Chondrocyte (in vitro differentiated cells): ENCODE measurements around the gene SIN3B. TPM values are rescaled to one million over a fixed set of nuclear protein-coding genes. Genes with fewer than 3 reads are reported as not detected.

Experiments
- DNase-seq: peaks from one replicate; pipeline ENCODE4 v3.0.0; 2021; ENCODE audit warnings: mixed read lengths, low spot score
- H3K27ac Mint-ChIP-seq: one replicate; pipeline ENCODE4 v1.8.0; 2021; ENCODE audit warnings: mild to moderate bottlenecking, moderate library complexity, mixed read lengths; ENCODE audit not compliant: unreplicated experiment
- H3K27me3 Mint-ChIP-seq: 2 replicates; pipeline ENCODE4 v1.8.0; 2021; ENCODE audit warnings: low read depth, mixed read lengths
- H3K36me3 Mint-ChIP-seq: 2 replicates; pipeline ENCODE4 v1.8.0; 2021; ENCODE audit warnings: low read depth, mixed read lengths
- H3K4me1 Mint-ChIP-seq: 2 replicates; pipeline ENCODE4 v1.8.0; 2021; ENCODE audit warnings: low read depth, mild to moderate bottlenecking, mixed read lengths
- H3K4me3 Mint-ChIP-seq: one replicate; pipeline ENCODE4 v1.8.0; 2021; ENCODE audit warnings: mild to moderate bottlenecking, moderate library complexity, mixed read lengths; ENCODE audit not compliant: unreplicated experiment
- H3K9me3 Mint-ChIP-seq: 2 replicates; pipeline ENCODE4 v1.8.0; 2021; ENCODE audit warnings: low read depth, mixed read lengths
- total RNA-seq: library from RNA; stranded (reverse); gene quantifications from 3 replicates; pipeline ENCODE4 v1.2.1, GENCODE V29; 2021
- TF ChIP-seq, protein P1 (sequence below): fragments of 200-600 bp; sonication (generic); IDR thresholded peaks from 2 replicates; pipeline ENCODE4 v1.5.0; 2021; ENCODE audit warnings: antibody characterized with exemption, mild to moderate bottlenecking, moderate library complexity

The SIN3B gene
- total RNA-seq, 1 donor from 2014 or later, result 59.7 TPM

DNA sequence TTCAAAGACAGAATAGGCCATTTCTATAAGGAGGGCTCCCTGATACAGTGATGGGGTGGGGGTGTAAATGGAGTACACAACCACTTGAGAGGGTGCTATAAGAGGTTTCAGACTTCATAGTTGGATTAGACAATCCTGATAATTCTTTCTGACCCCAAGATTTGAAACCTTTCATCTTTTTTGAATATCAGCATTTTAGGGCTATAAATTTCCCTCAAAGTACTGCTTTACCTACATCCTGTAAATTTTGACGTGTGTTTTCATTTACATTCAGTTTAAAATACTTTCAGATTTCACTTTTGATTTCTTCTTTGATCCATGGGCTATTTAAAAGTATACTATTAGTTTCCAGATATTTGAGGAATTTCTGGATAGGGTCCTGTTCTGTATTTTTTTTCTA lies 40.0 kb upstream of the SIN3B start:
- no peak for DNase-seq
- no peaks in the 10 kb centered on the region for H3K4me1 Mint-ChIP-seq
- no peaks in the 10 kb centered on the region for H3K27me3 Mint-ChIP-seq
- no peak overlapping the region for H3K4me3 Mint-ChIP-seq
- H3K9me3 Mint-ChIP-seq, result peaks cover 13% of the 10 kb centered on the region
- H3K27ac Mint-ChIP-seq, result no peak overlapping the region
- H3K36me3 Mint-ChIP-seq, result peaks cover 7% of the 10 kb centered on the region
- TF ChIP-seq, protein P1, sequence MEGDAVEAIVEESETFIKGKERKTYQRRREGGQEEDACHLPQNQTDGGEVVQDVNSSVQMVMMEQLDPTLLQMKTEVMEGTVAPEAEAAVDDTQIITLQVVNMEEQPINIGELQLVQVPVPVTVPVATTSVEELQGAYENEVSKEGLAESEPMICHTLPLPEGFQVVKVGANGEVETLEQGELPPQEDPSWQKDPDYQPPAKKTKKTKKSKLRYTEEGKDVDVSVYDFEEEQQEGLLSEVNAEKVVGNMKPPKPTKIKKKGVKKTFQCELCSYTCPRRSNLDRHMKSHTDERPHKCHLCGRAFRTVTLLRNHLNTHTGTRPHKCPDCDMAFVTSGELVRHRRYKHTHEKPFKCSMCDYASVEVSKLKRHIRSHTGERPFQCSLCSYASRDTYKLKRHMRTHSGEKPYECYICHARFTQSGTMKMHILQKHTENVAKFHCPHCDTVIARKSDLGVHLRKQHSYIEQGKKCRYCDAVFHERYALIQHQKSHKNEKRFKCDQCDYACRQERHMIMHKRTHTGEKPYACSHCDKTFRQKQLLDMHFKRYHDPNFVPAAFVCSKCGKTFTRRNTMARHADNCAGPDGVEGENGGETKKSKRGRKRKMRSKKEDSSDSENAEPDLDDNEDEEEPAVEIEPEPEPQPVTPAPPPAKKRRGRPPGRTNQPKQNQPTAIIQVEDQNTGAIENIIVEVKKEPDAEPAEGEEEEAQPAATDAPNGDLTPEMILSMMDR, result no peak

DNA sequence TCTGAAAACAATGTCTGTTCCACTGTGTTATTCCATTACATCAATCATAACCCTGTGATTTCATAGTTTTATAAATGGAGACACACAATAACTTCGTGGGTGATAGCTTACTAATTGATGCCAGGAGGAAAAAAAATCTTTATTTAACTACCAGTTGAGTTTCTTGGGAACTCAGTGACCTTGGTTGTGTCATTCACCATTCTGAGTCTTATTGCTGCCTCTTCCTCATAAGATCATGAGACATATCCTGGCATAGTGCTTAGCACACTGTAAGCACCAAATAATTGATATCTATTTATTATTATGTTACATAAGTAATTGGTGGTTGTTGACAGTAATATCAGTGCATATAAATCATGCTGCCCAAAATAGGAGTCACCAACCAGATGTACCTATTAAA lies 39.1 kb upstream of the SIN3B start:
- Mint-ChIP-seq H3K4me3 (no peak overlapping the region), H3K9me3 (peaks cover 13% of the 10 kb centered on the region), H3K36me3 (peaks cover 7% of the 10 kb centered on the region), H3K4me1 (no peaks in the 10 kb centered on the region), H3K27ac (no peak overlapping the region), H3K27me3 (no peaks in the 10 kb centered on the region)
- TF ChIP-seq, protein P1, result no peak
- no peak for DNase-seq

DNA sequence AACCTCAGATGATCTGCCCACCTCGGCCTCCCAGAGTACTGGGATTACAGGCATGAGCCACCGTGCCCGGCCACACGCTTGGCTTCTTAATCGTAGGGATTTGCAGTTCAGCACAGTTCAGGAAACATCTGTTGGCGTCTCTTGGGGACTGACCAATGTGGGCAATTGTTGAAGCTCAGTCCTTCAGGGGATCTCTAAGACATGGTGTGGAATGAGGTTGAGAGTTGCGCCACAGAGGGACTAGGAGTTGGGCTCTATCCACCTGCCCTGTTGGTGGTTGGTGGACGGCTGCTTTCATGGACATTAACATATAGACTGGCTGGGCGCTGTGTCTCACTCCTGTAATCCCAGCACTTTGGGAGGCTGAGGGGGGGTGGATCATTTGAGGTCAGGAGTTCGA lies 37.3 kb upstream of the SIN3B start:
- no peak overlapping the region for H3K27ac Mint-ChIP-seq
- H3K4me3 Mint-ChIP-seq, result no peak overlapping the region
- no peak for DNase-seq
- H3K4me1 Mint-ChIP-seq, result no peaks in the 10 kb centered on the region
- no peaks in the 10 kb centered on the region for H3K27me3 Mint-ChIP-seq
- TF ChIP-seq, protein P1, result no peak
- H3K36me3 Mint-ChIP-seq, result peaks cover 9% of the 10 kb centered on the region
- peaks cover 13% of the 10 kb centered on the region for H3K9me3 Mint-ChIP-seq

DNA sequence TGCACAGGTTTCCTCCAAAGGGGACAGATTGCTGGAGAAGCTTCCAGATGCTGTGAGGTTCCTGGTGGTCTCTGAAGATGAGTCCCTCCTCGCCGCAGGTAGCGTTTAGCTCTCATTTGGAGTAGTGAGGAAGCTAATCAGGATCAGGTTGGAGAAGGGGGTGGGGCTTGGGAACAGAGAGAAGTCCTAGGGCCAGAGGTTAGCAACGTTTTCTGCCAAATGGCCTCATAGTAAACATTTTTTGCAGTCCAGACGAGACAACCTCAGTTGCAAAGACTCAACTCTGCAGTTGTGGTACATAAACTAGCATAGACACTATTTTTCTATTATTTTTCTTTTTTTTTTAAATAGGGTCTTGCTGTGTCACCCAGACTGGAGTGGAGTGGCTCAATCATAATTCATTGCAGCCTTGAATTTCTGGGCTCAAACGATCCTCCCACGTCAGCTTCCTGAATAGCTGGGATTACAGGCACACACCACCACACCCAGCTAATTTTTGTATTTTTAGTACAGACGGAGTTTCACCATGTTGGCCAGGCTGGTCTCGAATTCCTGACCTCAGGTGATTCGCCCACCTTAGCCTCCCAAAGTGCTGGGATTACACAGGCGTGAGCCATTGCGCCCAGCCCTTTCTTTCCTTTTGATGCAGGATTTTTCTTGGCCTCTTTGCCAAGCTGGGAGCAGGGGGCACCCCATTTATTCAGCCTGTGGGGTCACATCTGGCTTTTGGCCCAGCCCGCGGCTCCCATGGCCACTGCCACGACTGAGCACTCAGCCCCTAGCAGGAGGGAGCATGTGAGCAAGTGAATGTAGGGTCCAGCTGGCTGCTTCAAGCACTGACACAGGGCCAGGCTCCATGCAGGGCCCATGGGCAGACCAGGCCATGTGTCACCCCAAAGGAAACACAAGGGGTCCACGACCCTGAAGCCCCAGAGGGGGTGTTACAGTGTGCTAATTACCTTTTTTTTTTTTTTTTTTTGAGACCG lies 34.4 kb upstream of the SIN3B start:
- Mint-ChIP-seq H3K27me3 (no peaks in the 10 kb centered on the region), H3K36me3 (peaks cover 3% of the 10 kb centered on the region), H3K27ac (no peak overlapping the region), H3K4me3 (no peak overlapping the region), H3K9me3 (peaks cover 3% of the 10 kb centered on the region), H3K4me1 (no peaks in the 10 kb centered on the region)
- DNase-seq, result no peak
- TF ChIP-seq, protein P1, result no peak

DNA sequence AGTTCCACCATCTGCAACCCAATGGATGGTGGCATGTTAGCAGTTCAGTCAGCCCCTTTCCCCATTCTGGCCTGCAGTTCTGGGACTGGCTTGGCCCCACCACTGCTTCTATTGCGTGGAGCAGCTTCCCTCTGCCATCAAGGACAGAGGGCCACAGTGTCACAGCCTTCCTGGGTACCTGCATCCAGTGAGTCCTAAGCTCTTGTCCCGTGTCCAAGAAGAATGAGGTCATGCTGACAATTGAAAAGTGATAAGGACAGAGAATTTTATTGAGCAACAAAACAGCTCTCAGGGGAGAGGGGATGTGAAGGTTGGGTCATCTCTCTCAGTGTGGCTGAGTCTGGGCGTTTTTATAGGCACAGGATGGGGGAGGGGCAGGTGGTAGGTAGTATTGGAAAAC lies 33.5 kb upstream of the SIN3B start:
- no peaks in the 10 kb centered on the region for H3K27me3 Mint-ChIP-seq
- H3K36me3 Mint-ChIP-seq, result peaks cover 1% of the 10 kb centered on the region
- H3K27ac Mint-ChIP-seq, result no peak overlapping the region
- TF ChIP-seq, protein P1, result no peak
- no peak overlapping the region for H3K4me3 Mint-ChIP-seq
- no peaks in the 10 kb centered on the region for H3K9me3 Mint-ChIP-seq
- H3K4me1 Mint-ChIP-seq, result no peaks in the 10 kb centered on the region
- DNase-seq, result no peak
